ENCODE data around the gene PKM.

- TF ChIP-seq CTCF (IDR thresholded peaks at IDR 0.05) (no peak), EZH2 (IDR thresholded peaks at IDR 0.05) (no peak), EZH2phosphoT487 (IDR thresholded peaks at IDR 0.05) (no peak)
These were observed 46.7 kb downstream of the PKM start for GRCh38 chr15:72184165-72184811.
